ENCODE results near the gene ALG3.

The ALG3 gene

GRCh38 chr3:184230603-184231528 is 17.9 kb downstream of the ALG3 start:
- Mint-ChIP-seq H3K4me3 (peak overlapping the region; percentile 75), H3K36me3 (no peaks in the 10 kb centered on the region), H3K27ac (no peak overlapping the region), H3K4me1 (peaks cover 14% of the 10 kb centered on the region), H3K27me3 (peaks cover 28% of the 10 kb centered on the region), H3K9me3 (no peaks in the 10 kb centered on the region)

- Mint-ChIP-seq H3K4me3 (no peak overlapping the region), H3K27ac (no peak overlapping the region), H3K4me1 (peaks cover 14% of the 10 kb centered on the region), H3K36me3 (no peaks in the 10 kb centered on the region), H3K27me3 (peaks cover 32% of the 10 kb centered on the region), H3K9me3 (no peaks in the 10 kb centered on the region)
These were observed 18.6 kb downstream of the ALG3 start for GRCh38 chr3:184230081-184230602.

GRCh38 chr3:184229394-184230080 is 19.2 kb downstream of the ALG3 start, which contains the start of gene VWA5B2:
Gene VWA5B2 (plus strand): TSS chr3:184229585. CDS start chr3:184230529, 944 bp downstream.
- H3K27me3 Mint-ChIP-seq: peaks cover 33% of the 10 kb centered on the region
- H3K27ac Mint-ChIP-seq: no peak within 1 kb of the TSS
- peaks cover 14% of the 10 kb centered on the region for H3K4me1 Mint-ChIP-seq
- no peaks in the 10 kb centered on the region for H3K36me3 Mint-ChIP-seq
- no peaks in the 10 kb centered on the region for H3K9me3 Mint-ChIP-seq
- H3K4me3 Mint-ChIP-seq: peak within 1 kb of the TSS; percentile 67

- no peaks in the 10 kb centered on the region for H3K9me3 Mint-ChIP-seq
- H3K36me3 Mint-ChIP-seq: no peaks in the 10 kb centered on the region
- peaks cover 35% of the 10 kb centered on the region for H3K27me3 Mint-ChIP-seq
- H3K4me3 Mint-ChIP-seq: peak overlapping the region; percentile 60
- peaks cover 14% of the 10 kb centered on the region for H3K4me1 Mint-ChIP-seq
- no peak overlapping the region for H3K27ac Mint-ChIP-seq
These were observed 20.2 kb downstream of the ALG3 start for GRCh38 chr3:184228376-184229137.

- Mint-ChIP-seq H3K27ac (no peak overlapping the region), H3K9me3 (no peaks in the 10 kb centered on the region), H3K4me1 (peaks cover 14% of the 10 kb centered on the region), H3K4me3 (no peak overlapping the region), H3K27me3 (peaks cover 29% of the 10 kb centered on the region), H3K36me3 (no peaks in the 10 kb centered on the region)
These were observed 21.3 kb downstream of the ALG3 start for GRCh38 chr3:184227481-184227935.

- Mint-ChIP-seq H3K36me3 (no peaks in the 10 kb centered on the region), H3K9me3 (no peaks in the 10 kb centered on the region), H3K27me3 (peaks cover 16% of the 10 kb centered on the region), H3K4me3 (no peak overlapping the region), H3K27ac (no peak overlapping the region), H3K4me1 (peaks cover 6% of the 10 kb centered on the region)
These were observed 24.8 kb downstream of the ALG3 start for GRCh38 chr3:184223946-184224345.

GRCh38 chr3:184222521-184222920 is 26.2 kb downstream of the ALG3 start:
- H3K4me1 Mint-ChIP-seq: no peaks in the 10 kb centered on the region
- H3K36me3 Mint-ChIP-seq: no peaks in the 10 kb centered on the region
- no peaks in the 10 kb centered on the region for H3K9me3 Mint-ChIP-seq
- no peak overlapping the region for H3K27ac Mint-ChIP-seq
- H3K4me3 Mint-ChIP-seq: no peak overlapping the region
- H3K27me3 Mint-ChIP-seq: peaks cover 10% of the 10 kb centered on the region

GRCh38 chr3:184218814-184219213 is 29.9 kb downstream of the ALG3 start:
- H3K4me1 Mint-ChIP-seq: no peaks in the 10 kb centered on the region

GRCh38 chr3:184211718-184212117 is 37.0 kb downstream of the ALG3 start:
- no peaks in the 10 kb centered on the region for H3K4me1 Mint-ChIP-seq

More at GRCh38 chr3:184218814-184219213, 29.9 kb downstream of the ALG3 start:
- Mint-ChIP-seq H3K4me3 (no peak overlapping the region), H3K27ac (no peak overlapping the region), H3K36me3 (no peaks in the 10 kb centered on the region), H3K27me3 (peaks cover 2% of the 10 kb centered on the region), H3K9me3 (no peaks in the 10 kb centered on the region)

GRCh38 chr3:184211297-184211696 is 37.5 kb downstream of the ALG3 start:
- H3K9me3 Mint-ChIP-seq: no peaks in the 10 kb centered on the region
- H3K4me3 Mint-ChIP-seq: no peak overlapping the region
- H3K27me3 Mint-ChIP-seq: peaks cover 9% of the 10 kb centered on the region
- no peaks in the 10 kb centered on the region for H3K4me1 Mint-ChIP-seq
- H3K36me3 Mint-ChIP-seq: no peaks in the 10 kb centered on the region
- no peak overlapping the region for H3K27ac Mint-ChIP-seq

More at GRCh38 chr3:184211718-184212117, 37.0 kb downstream of the ALG3 start:
- H3K36me3 Mint-ChIP-seq: no peaks in the 10 kb centered on the region
- no peak overlapping the region for H3K4me3 Mint-ChIP-seq
- no peak overlapping the region for H3K27ac Mint-ChIP-seq
- H3K27me3 Mint-ChIP-seq: peaks cover 5% of the 10 kb centered on the region
- no peaks in the 10 kb centered on the region for H3K9me3 Mint-ChIP-seq

GRCh38 chr3:184209146-184209923 is 39.4 kb downstream of the ALG3 start:
- no peaks in the 10 kb centered on the region for H3K4me1 Mint-ChIP-seq
- H3K4me3 Mint-ChIP-seq: no peak overlapping the region
- peaks cover 9% of the 10 kb centered on the region for H3K27me3 Mint-ChIP-seq
- no peak overlapping the region for H3K27ac Mint-ChIP-seq
- no peaks in the 10 kb centered on the region for H3K36me3 Mint-ChIP-seq
- no peaks in the 10 kb centered on the region for H3K9me3 Mint-ChIP-seq

- H3K27me3 Mint-ChIP-seq: peaks cover 9% of the 10 kb centered on the region
- no peaks in the 10 kb centered on the region for H3K4me1 Mint-ChIP-seq
- H3K9me3 Mint-ChIP-seq: no peaks in the 10 kb centered on the region
- no peak overlapping the region for H3K4me3 Mint-ChIP-seq
- H3K27ac Mint-ChIP-seq: no peak overlapping the region
- no peaks in the 10 kb centered on the region for H3K36me3 Mint-ChIP-seq
These were observed 45.2 kb downstream of the ALG3 start for GRCh38 chr3:184203526-184203925.

GRCh38 chr3:184200825-184201224 is 47.9 kb downstream of the ALG3 start:
- Mint-ChIP-seq H3K36me3 (no peaks in the 10 kb centered on the region), H3K9me3 (no peaks in the 10 kb centered on the region), H3K4me3 (no peak overlapping the region), H3K27me3 (no peaks in the 10 kb centered on the region), H3K27ac (no peak overlapping the region), H3K4me1 (no peaks in the 10 kb centered on the region)

GRCh38 chr3:184198509-184198908 is 50.3 kb downstream of the ALG3 start:
- Mint-ChIP-seq H3K27ac (no peak overlapping the region), H3K4me3 (no peak overlapping the region), H3K9me3 (no peaks in the 10 kb centered on the region), H3K4me1 (no peaks in the 10 kb centered on the region), H3K27me3 (no peaks in the 10 kb centered on the region), H3K36me3 (peaks cover 3% of the 10 kb centered on the region)
